Progenitor cell of endocrine pancreas (in vitro differentiated cells): ENCODE data around the gene ROR2. TPM values are rescaled to one million over a fixed set of nuclear protein-coding genes. Genes with fewer than 3 reads are reported as not detected.
"Not testable (repeated sequence)": the region's sequence is repeated elsewhere in the genome, so short reads cannot be mapped to it uniquely, and the experiment has no call there.

ENCODE experiments used
- DNase-seq: peaks from one replicate; pipeline ENCODE4 v3.0.0; 2021; ENCODE audit warnings: low spot score; ENCODE audit not compliant: unreplicated experiment
- H3K27ac Mint-ChIP-seq: 2 replicates; pipeline ENCODE4 v1.8.0; 2021; ENCODE audit warnings: mild to moderate bottlenecking, moderate library complexity, mixed read lengths
- H3K27me3 Mint-ChIP-seq: 2 replicates; pipeline ENCODE4 v1.8.0; 2021; ENCODE audit warnings: mixed read lengths
- H3K36me3 Mint-ChIP-seq: 2 replicates; pipeline ENCODE4 v1.8.0; 2022; ENCODE audit warnings: mixed read lengths; ENCODE audit not compliant: insufficient read depth
- H3K4me1 Mint-ChIP-seq: 2 replicates; pipeline ENCODE4 v1.8.0; 2021; ENCODE audit warnings: low read depth, mixed read lengths
- H3K4me3 Mint-ChIP-seq: 2 replicates; pipeline ENCODE4 v1.8.0; 2021; ENCODE audit warnings: low read depth, mild to moderate bottlenecking, moderate library complexity, mixed read lengths
- H3K9me3 Mint-ChIP-seq: 2 replicates; pipeline ENCODE4 v1.8.0; 2021; ENCODE audit warnings: low read depth, mixed read lengths
- CTCF ChIP-seq: fragments of 200-600 bp; sonication (generic); IDR thresholded peaks from one replicate; pipeline ENCODE4 v1.5.0; 2021; ENCODE audit warnings: antibody characterized with exemption, mild to moderate bottlenecking; ENCODE audit not compliant: unreplicated experiment
- total RNA-seq: library from RNA; stranded (reverse); gene quantifications from 2 replicates; pipeline ENCODE4 v1.2.1, GENCODE V29; 2021

Gene ROR2
- total RNA-seq, 1 donor from 2014 or later: 23.6 TPM

GRCh38 chr9:91914404-91914803 is 35.6 kb downstream of the ROR2 start:
- Mint-ChIP-seq H3K27ac (no peak overlapping the region), H3K27me3 (no peaks in the 10 kb centered on the region)
- no peak for TF ChIP-seq CTCF

GRCh38 chr9:91913986-91914385 is 36.0 kb downstream of the ROR2 start:
- Mint-ChIP-seq H3K27ac (no peak overlapping the region), H3K27me3 (no peaks in the 10 kb centered on the region), H3K9me3 (peaks cover 2% of the 10 kb centered on the region), H3K4me1 (peaks cover 4% of the 10 kb centered on the region), H3K4me3 (no peak overlapping the region), H3K36me3 (peaks cover 8% of the 10 kb centered on the region)
- DNase-seq: no peak
- TF ChIP-seq CTCF: no peak

More at GRCh38 chr9:91914404-91914803, 35.6 kb downstream of the ROR2 start:
- H3K36me3 Mint-ChIP-seq: peaks cover 8% of the 10 kb centered on the region
- no peak for DNase-seq
- peaks cover 8% of the 10 kb centered on the region for H3K4me1 Mint-ChIP-seq
- H3K9me3 Mint-ChIP-seq: peaks cover 2% of the 10 kb centered on the region
- no peak overlapping the region for H3K4me3 Mint-ChIP-seq

- Mint-ChIP-seq H3K36me3 (peaks cover 8% of the 10 kb centered on the region), H3K4me3 (no peak overlapping the region), H3K9me3 (peaks cover 2% of the 10 kb centered on the region), H3K27ac (no peak overlapping the region), H3K4me1 (peaks cover 3% of the 10 kb centered on the region), H3K27me3 (no peaks in the 10 kb centered on the region)
- DNase-seq: no peak
- TF ChIP-seq CTCF: no peak
These were observed 36.9 kb downstream of the ROR2 start for GRCh38 chr9:91913096-91913495.

- Mint-ChIP-seq H3K9me3 (peaks cover 2% of the 10 kb centered on the region), H3K4me3 (no peak overlapping the region), H3K27me3 (peaks cover 6% of the 10 kb centered on the region), H3K36me3 (peaks cover 8% of the 10 kb centered on the region), H3K4me1 (peaks cover 7% of the 10 kb centered on the region), H3K27ac (no peak overlapping the region)
- TF ChIP-seq CTCF: no peak
- no peak for DNase-seq
These were observed 38.4 kb downstream of the ROR2 start for GRCh38 chr9:91911657-91912056.

GRCh38 chr9:91909256-91909655 is 40.8 kb downstream of the ROR2 start:
- not testable (repeated sequence) for H3K27me3 Mint-ChIP-seq, H3K36me3 Mint-ChIP-seq, H3K4me3 Mint-ChIP-seq, H3K9me3 Mint-ChIP-seq, H3K27ac Mint-ChIP-seq, DNase-seq
- peaks cover 12% of the 10 kb centered on the region for H3K4me1 Mint-ChIP-seq

- Mint-ChIP-seq H3K36me3 (peaks cover 2% of the 10 kb centered on the region), H3K9me3 (no peaks in the 10 kb centered on the region), H3K4me1 (peaks cover 13% of the 10 kb centered on the region), H3K27ac (no peak overlapping the region), H3K4me3 (no peak overlapping the region), H3K27me3 (peaks cover 6% of the 10 kb centered on the region)
- no peak for TF ChIP-seq CTCF
- DNase-seq: no peak
These were observed 41.3 kb downstream of the ROR2 start for GRCh38 chr9:91908746-91909145.
